ENCODE data around the gene SCN4A. TPM values are rescaled to one million over a fixed set of nuclear protein-coding genes. Genes with fewer than 3 reads are reported as not detected.
"Not testable (repeated sequence)": the region's sequence is repeated elsewhere in the genome, so short reads cannot be mapped to it uniquely, and the experiment has no call there.

SCN4A gene
- total RNA-seq, 4 donors from 2014 or later = 0.80 to 1.5 (median 0.81) TPM

- intact Hi-C loops (cut with DNase I; ENCODE audit: low total_unique reads) = no loop called here
- H3K4me3 ChIP-seq (ENCODE audit: low read depth, poor library complexity, severe bottlenecking) = no peak overlapping the region
- TF ChIP-seq POLR2A (IDR thresholded peaks at IDR 0.05) (no peak), CTCF (IDR thresholded peaks at IDR 0.05) (no peak)
- DNase-seq (ENCODE audit: low spot score in 2 of 2) = no peak
- WGBS, 2 donors = 45 to 61% methylated on average over 6 to 7 of the region's 7 CpGs
Observed at GRCh38 chr17:63983320-63983719, 10.6 kb upstream of the SCN4A start.

- intact Hi-C loops (cut with DNase I; ENCODE audit: low total_unique reads); H3K4me3 ChIP-seq (ENCODE audit: low read depth, poor library complexity, severe bottlenecking); DNase-seq (ENCODE audit: low spot score in 2 of 2): not testable (repeated sequence)
- WGBS, 2 donors = 90 to 96% methylated on average over 2 of the region's 2 CpGs
Observed at GRCh38 chr17:63982641-63983040, 9.9 kb upstream of the SCN4A start.

GRCh38 chr17:63978272-63979200 lies 5.8 kb upstream of the SCN4A start:
- TF ChIP-seq CTCF (IDR thresholded peaks at IDR 0.05) = no peak
- TF ChIP-seq POLR2A (IDR thresholded peaks at IDR 0.05) = no peak
- WGBS, 2 donors = 84 to 87% methylated on average over 13 of the region's 13 CpGs
- intact Hi-C loops (cut with DNase I; ENCODE audit: low total_unique reads) = no loop called here

GRCh38 chr17:63976702-63977101 lies 4.0 kb upstream of the SCN4A start:
- intact Hi-C loops (cut with DNase I; ENCODE audit: low total_unique reads) = no loop called here
- TF ChIP-seq CTCF (IDR thresholded peaks at IDR 0.05) (no peak), POLR2A (IDR thresholded peaks at IDR 0.05) (no peak)
- no peak for DNase-seq (ENCODE audit: low spot score in 2 of 2)
- 68 to 73% methylated on average over 3 of the region's 3 CpGs for WGBS, 2 donors
- no peak overlapping the region for H3K4me3 ChIP-seq (ENCODE audit: low read depth, poor library complexity, severe bottlenecking)

More at GRCh38 chr17:63978272-63979200, 5.8 kb upstream of the SCN4A start:
- no peak for DNase-seq (ENCODE audit: low spot score in 2 of 2)
- H3K4me3 ChIP-seq (ENCODE audit: low read depth, poor library complexity, severe bottlenecking) = no peak overlapping the region

GRCh38 chr17:63975541-63976092 lies 2.9 kb upstream of the SCN4A start:
- DNase-seq (ENCODE audit: low spot score in 2 of 2) = no peak
- TF ChIP-seq CTCF (IDR thresholded peaks at IDR 0.05) (no peak), POLR2A (IDR thresholded peaks at IDR 0.05) (no peak)
- WGBS, 2 donors = 85 to 91% methylated on average over 2 of the region's 2 CpGs
- H3K4me3 ChIP-seq (ENCODE audit: low read depth, poor library complexity, severe bottlenecking) = no peak overlapping the region
- intact Hi-C loops (cut with DNase I; ENCODE audit: low total_unique reads) = no loop called here

GRCh38 chr17:63974594-63975192 lies 2.0 kb upstream of the SCN4A start:
- DNase-seq (ENCODE audit: low spot score in 2 of 2) = no peak
- no peak overlapping the region for H3K4me3 ChIP-seq (ENCODE audit: low read depth, poor library complexity, severe bottlenecking)
- 75 to 76% methylated on average over 10 of the region's 10 CpGs for WGBS, 2 donors
- TF ChIP-seq POLR2A (IDR thresholded peaks at IDR 0.05) = no peak
- TF ChIP-seq CTCF (IDR thresholded peaks at IDR 0.05) = no peak
- intact Hi-C loops (cut with DNase I; ENCODE audit: low total_unique reads) = no loop called here
